ENCODE measurements around the gene FAM171A1.

GRCh38 chr10:15254808-15255648, 116.1 kb downstream of the FAM171A1 start:
- no peak for TF ChIP-seq POLR2AphosphoS5 (IDR thresholded peaks at IDR 0.05; ENCODE audit: borderline replicate concordance, low read depth, low read length)
- no peak for TF ChIP-seq EZH2 (IDR thresholded peaks at IDR 0.05)
- TF ChIP-seq FOXP2 (optimal IDR thresholded peaks at IDR 0.05; ENCODE audit: control extremely low read depth, extremely low read length, insufficient read depth), result no peak

All from SK-N-MC (cell line).